Stimulated activated CD4-positive, alpha-beta T cell treated with anti-CD3 and anti-CD28 coated beads, Interleukin-12 subunit alpha, Interleukin-12 subunit beta, amount 100 ng/mL, for 48 hours (primary cell): ENCODE measurements around the gene CENPH.
"Not testable (repeated sequence)": the region's sequence is repeated elsewhere in the genome, so short reads cannot be mapped to it uniquely, and the experiment has no call there.

Source experiments
- DNase-seq, 3 donors: peaks; one replicate each; pipeline ENCODE4 v3.0.0-alpha.2; 2020; ENCODE audit warnings: low read depth in 2 of 3, low spot score in 1 of 3

Gene CENPH

GRCh38 chr5:69206528-69207190 is 17.3 kb downstream of the CENPH start:
- DNase-seq, result no peak

- DNase-seq, result no peak
Observed at GRCh38 chr5:69209602-69210001, 20.2 kb downstream of the CENPH start.

GRCh38 chr5:69211200-69211599 is 21.8 kb downstream of the CENPH start:
- DNase-seq, result no peak

- no peak for DNase-seq
Observed at GRCh38 chr5:69212022-69212421, 22.6 kb downstream of the CENPH start.

GRCh38 chr5:69213513-69214215 is 24.3 kb downstream of the CENPH start:
- no peak for DNase-seq

- DNase-seq, result no peak
Observed at GRCh38 chr5:69217151-69217511, 27.7 kb downstream of the CENPH start.

GRCh38 chr5:69217548-69218526 is 28.5 kb downstream of the CENPH start:
- DNase-seq, result peak; percentile 85 to 95 (median 90)

GRCh38 chr5:69219939-69220338 is 30.6 kb downstream of the CENPH start:
- DNase-seq, result no peak

GRCh38 chr5:69220371-69220770 is 31.0 kb downstream of the CENPH start:
- DNase-seq, result not testable (repeated sequence)

GRCh38 chr5:69220833-69221232 is 31.4 kb downstream of the CENPH start:
- DNase-seq, result not testable (repeated sequence)

GRCh38 chr5:69224520-69224919 is 35.1 kb downstream of the CENPH start:
- DNase-seq, result no peak

GRCh38 chr5:69225860-69226259 is 36.5 kb downstream of the CENPH start:
- no peak for DNase-seq

- DNase-seq, result no peak
Observed at GRCh38 chr5:69230181-69230580, 40.8 kb downstream of the CENPH start.

- DNase-seq, result no peak
Observed at GRCh38 chr5:69231281-69231680, 41.9 kb downstream of the CENPH start.

GRCh38 chr5:69231851-69232250 is 42.5 kb downstream of the CENPH start:
- no peak for DNase-seq

- peak; percentile 83 to 88 (median 84) for DNase-seq
Observed at GRCh38 chr5:69234457-69235268, 45.3 kb downstream of the CENPH start, which contains the start of gene CDK7. Gene CDK7 (plus strand): TSS chr5:69234886. CDS start chr5:69234976, 90 bp downstream.

- DNase-seq, result not testable (repeated sequence)
Observed at GRCh38 chr5:69236733-69237132, 47.4 kb downstream of the CENPH start.

- DNase-seq, result no peak
Observed at GRCh38 chr5:69237877-69238276, 48.5 kb downstream of the CENPH start.

- no peak for DNase-seq
Observed at GRCh38 chr5:69238760-69239251, 49.4 kb downstream of the CENPH start.

GRCh38 chr5:69242215-69242927 is 53.0 kb downstream of the CENPH start:
- no peak for DNase-seq
